Glutamatergic neuron (in vitro differentiated cells): Measurements from ENCODE around the gene MAP4K5. TPM values are rescaled to one million over a fixed set of nuclear protein-coding genes. Genes with fewer than 3 reads are reported as not detected.

Source experiments
- DNase-seq: peaks from one replicate; pipeline ENCODE4 v3.0.0; 2022
- H3K27ac Mint-ChIP-seq: one replicate; pipeline ENCODE4 v1.8.0; 2020; ENCODE audit warnings: mild to moderate bottlenecking, mixed read lengths, inconsistent platforms; ENCODE audit not compliant: unreplicated experiment
- H3K27me3 Mint-ChIP-seq: one replicate; pipeline ENCODE4 v1.8.0; 2020; ENCODE audit warnings: mild to moderate bottlenecking, moderate library complexity, mixed read lengths, inconsistent platforms; ENCODE audit not compliant: unreplicated experiment
- H3K36me3 Mint-ChIP-seq: one replicate; pipeline ENCODE4 v1.8.0; 2020; ENCODE audit warnings: mild to moderate bottlenecking, mixed read lengths, inconsistent platforms; ENCODE audit not compliant: unreplicated experiment
- H3K4me1 Mint-ChIP-seq: one replicate; pipeline ENCODE4 v1.8.0; 2020; ENCODE audit warnings: mild to moderate bottlenecking, low read depth, mixed read lengths, inconsistent platforms; ENCODE audit not compliant: unreplicated experiment
- H3K4me3 Mint-ChIP-seq: one replicate; pipeline ENCODE4 v1.8.0; 2020; ENCODE audit warnings: mild to moderate bottlenecking, mixed read lengths, inconsistent platforms; ENCODE audit not compliant: unreplicated experiment
- H3K9me3 Mint-ChIP-seq: one replicate; pipeline ENCODE4 v1.8.0; 2020; ENCODE audit warnings: mild to moderate bottlenecking, moderate library complexity, mixed read lengths, inconsistent platforms; ENCODE audit not compliant: unreplicated experiment
- total RNA-seq: library from RNA; stranded (reverse); fragmentation: NEBNext Ultra II Directional; extraction: Animal tissue kit (Norgen Biotek cat#: 25700); gene quantifications from one replicate; pipeline ENCODE4 v1.2.1, GENCODE V29; 2021; ENCODE audit not compliant: unreplicated experiment
- TF ChIP-seq, protein P1 (sequence below): fragments of 200-600 bp; sonication (generic); IDR thresholded peaks from one replicate; pipeline ENCODE4 v1.5.0; 2021; ENCODE audit not compliant: partially characterized antibody, unreplicated experiment

Gene MAP4K5
- total RNA-seq, 1 donor from 2014 or later = 99.5 TPM

DNA sequence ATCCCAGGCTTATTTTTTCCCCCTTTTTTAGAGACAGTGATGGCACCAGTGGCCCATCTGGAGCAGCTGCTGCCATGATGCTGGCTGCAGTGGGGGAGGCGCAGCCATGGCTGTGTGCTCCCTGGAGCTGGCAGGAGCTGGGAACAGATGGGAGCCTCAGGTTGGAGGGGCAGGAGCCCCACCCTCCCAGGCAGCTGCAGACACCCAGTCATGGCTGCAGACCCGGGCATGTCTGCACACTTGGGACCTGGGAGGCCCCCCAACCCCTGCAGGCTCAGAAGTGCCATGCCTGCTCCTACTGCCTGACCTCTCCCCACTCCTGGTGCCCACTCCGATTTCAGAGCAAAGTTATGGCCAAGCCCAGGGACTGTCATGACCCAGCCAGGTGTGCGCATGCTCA lies 160.8 kb downstream of the MAP4K5 start:
- peak overlapping the region; percentile 92 for H3K27ac Mint-ChIP-seq
- peaks cover 11% of the 10 kb centered on the region for H3K4me1 Mint-ChIP-seq
- DNase-seq = peak; percentile 58
- peak overlapping the region; percentile 4 for H3K4me3 Mint-ChIP-seq
- H3K9me3 Mint-ChIP-seq = peaks cover 12% of the 10 kb centered on the region
- peaks cover 3% of the 10 kb centered on the region for H3K36me3 Mint-ChIP-seq
- TF ChIP-seq, protein P1, sequence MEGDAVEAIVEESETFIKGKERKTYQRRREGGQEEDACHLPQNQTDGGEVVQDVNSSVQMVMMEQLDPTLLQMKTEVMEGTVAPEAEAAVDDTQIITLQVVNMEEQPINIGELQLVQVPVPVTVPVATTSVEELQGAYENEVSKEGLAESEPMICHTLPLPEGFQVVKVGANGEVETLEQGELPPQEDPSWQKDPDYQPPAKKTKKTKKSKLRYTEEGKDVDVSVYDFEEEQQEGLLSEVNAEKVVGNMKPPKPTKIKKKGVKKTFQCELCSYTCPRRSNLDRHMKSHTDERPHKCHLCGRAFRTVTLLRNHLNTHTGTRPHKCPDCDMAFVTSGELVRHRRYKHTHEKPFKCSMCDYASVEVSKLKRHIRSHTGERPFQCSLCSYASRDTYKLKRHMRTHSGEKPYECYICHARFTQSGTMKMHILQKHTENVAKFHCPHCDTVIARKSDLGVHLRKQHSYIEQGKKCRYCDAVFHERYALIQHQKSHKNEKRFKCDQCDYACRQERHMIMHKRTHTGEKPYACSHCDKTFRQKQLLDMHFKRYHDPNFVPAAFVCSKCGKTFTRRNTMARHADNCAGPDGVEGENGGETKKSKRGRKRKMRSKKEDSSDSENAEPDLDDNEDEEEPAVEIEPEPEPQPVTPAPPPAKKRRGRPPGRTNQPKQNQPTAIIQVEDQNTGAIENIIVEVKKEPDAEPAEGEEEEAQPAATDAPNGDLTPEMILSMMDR = no peak
- H3K27me3 Mint-ChIP-seq = peaks cover 6% of the 10 kb centered on the region

Other genes starting within 250 kb of the MAP4K5 start
- 6.7 TPM for gene L2HGDH, start 220.3 kb downstream of the MAP4K5 start, total RNA-seq
- 22.7 TPM for gene DMAC2L, start 220.2 kb downstream of the MAP4K5 start, total RNA-seq
- gene CDKL1, start 135.7 kb downstream of the MAP4K5 start, total RNA-seq = 3.4 TPM
- gene ATL1, start 27.6 kb upstream of the MAP4K5 start, total RNA-seq = 44.0 TPM
- 11.6 TPM for gene SAV1, start 135.7 kb upstream of the MAP4K5 start, total RNA-seq